Thoracic aorta (tissue), 2 donors: Measurements from ENCODE around the gene FAM170B. TPM values are rescaled to one million over a fixed set of nuclear protein-coding genes. Genes with fewer than 3 reads are reported as not detected.

Source experiments
- ATAC-seq: fragments of 150-250 bp; one replicate; pipeline ENCODE4 v1.8.0; 2017; ENCODE audit warnings: low read depth; ENCODE audit not compliant: insufficient number of reproducible peaks, low FRiP score
- DNase-seq: peaks from one replicate; pipeline ENCODE4 v3.0.0-alpha.2; 2020; ENCODE audit warnings: low spot score
- H3K27ac ChIP-seq, 2 donors: fragments of 200-600 bp; sonication (generic); 1 replicate in 1 of 2; 2 replicates in 1 of 2; pipeline ENCODE4 v1.5.1; 2016; ENCODE audit warnings: mild to moderate bottlenecking in 2 of 2, moderate library complexity in 2 of 2
- H3K27me3 ChIP-seq: fragments of 200-600 bp; sonication (generic); replicated peaks from 2 replicates; pipeline ENCODE4 v1.6.0; 2016; ENCODE audit warnings: mild to moderate bottlenecking; ENCODE audit not compliant: insufficient read depth
- H3K36me3 ChIP-seq: fragments of 200-600 bp; sonication (generic); one replicate; pipeline ENCODE4 v1.5.1; 2016
- H3K4me1 ChIP-seq, 2 donors: fragments of 200-600 bp; sonication (generic); 1 replicate in 1 of 2; 2 replicates in 1 of 2; pipeline versions ENCODE4 v1.5.1 to v1.6.0; 2016; ENCODE audit warnings: low read depth in 2 of 2, mild to moderate bottlenecking in 1 of 2; ENCODE audit not compliant: control insufficient read depth in 1 of 2
- H3K4me3 ChIP-seq: fragments of 200-600 bp; sonication (generic); 2 replicates; pipeline ENCODE4 v1.5.1; 2016; ENCODE audit warnings: mild to moderate bottlenecking
- H3K9me3 ChIP-seq: fragments of 200-600 bp; sonication (generic); 2 replicates; pipeline ENCODE4 v1.5.1; 2016
- total RNA-seq, 2 donors: library from RNA; depleted of rRNA; stranded (reverse); fragments of >200 nt; gene quantifications; one replicate each; pipeline versions ENCODE4 v1.1.0 to v1.2.3, GENCODE V29; 2016
- TF ChIP-seq, protein P1 (sequence below): fragments of 200-600 bp; sonication (generic); IDR thresholded peaks from one replicate; pipeline ENCODE4 v1.5.1; 2019; ENCODE audit warnings: antibody characterized with exemption

The FAM170B gene
- total RNA-seq, 2 donors from 2014 or later = not detected

DNA sequence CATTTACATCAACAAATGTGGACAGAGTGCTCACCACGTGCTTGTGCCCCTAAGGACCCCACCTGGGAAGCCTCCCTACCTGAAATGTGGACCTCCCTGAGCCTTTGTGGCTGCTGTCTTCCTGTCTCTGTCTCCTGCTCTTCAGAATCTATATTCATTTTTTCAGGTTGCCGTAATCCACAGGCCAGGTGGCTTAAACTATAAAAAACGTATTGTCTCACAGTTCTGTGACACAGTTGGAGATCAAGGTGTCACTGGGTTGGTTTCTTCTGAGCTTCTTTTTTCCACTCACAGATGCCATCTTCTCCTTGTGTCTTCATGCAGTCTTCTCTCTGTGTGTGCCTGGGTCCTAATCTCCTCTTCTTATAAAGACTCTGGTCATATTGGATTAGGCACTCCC is 12.9 kb downstream of the FAM170B start:
- TF ChIP-seq, protein P1, sequence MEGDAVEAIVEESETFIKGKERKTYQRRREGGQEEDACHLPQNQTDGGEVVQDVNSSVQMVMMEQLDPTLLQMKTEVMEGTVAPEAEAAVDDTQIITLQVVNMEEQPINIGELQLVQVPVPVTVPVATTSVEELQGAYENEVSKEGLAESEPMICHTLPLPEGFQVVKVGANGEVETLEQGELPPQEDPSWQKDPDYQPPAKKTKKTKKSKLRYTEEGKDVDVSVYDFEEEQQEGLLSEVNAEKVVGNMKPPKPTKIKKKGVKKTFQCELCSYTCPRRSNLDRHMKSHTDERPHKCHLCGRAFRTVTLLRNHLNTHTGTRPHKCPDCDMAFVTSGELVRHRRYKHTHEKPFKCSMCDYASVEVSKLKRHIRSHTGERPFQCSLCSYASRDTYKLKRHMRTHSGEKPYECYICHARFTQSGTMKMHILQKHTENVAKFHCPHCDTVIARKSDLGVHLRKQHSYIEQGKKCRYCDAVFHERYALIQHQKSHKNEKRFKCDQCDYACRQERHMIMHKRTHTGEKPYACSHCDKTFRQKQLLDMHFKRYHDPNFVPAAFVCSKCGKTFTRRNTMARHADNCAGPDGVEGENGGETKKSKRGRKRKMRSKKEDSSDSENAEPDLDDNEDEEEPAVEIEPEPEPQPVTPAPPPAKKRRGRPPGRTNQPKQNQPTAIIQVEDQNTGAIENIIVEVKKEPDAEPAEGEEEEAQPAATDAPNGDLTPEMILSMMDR = no peak
- ATAC-seq = no peak
- DNase-seq = no peak
- H3K27ac ChIP-seq = no peak overlapping the region
- H3K4me3 ChIP-seq = no peak overlapping the region
- peaks cover 0 to 8% of the 10 kb centered on the region in 2 donors for H3K4me1 ChIP-seq
- no peaks in the 10 kb centered on the region for H3K9me3 ChIP-seq
- H3K27me3 ChIP-seq = no peaks in the 10 kb centered on the region
- no peaks in the 10 kb centered on the region for H3K36me3 ChIP-seq

DNA sequence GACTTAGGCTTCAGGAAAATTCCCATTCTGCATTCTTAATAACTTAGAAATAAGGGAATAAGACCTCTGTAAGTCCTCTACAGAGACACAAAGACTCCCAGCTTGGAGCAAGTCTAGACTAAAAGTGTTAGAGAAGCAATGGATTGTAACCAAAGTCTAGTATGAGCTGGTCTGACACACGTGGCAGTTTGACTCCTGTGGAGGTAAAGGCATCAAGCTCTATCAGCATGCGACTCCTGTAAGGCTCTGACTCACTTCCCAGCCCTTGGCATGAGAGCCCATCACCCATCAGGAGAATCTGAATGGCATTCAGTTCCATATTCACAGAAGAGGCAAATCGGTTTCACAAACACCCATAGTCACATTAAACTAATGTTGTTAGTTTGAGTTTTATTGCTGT is 14.1 kb downstream of the FAM170B start:
- TF ChIP-seq, protein P1 = no peak
- DNase-seq = no peak
- Histone ChIP-seq H3K4me1 (peaks cover 0 to 8% of the 10 kb centered on the region in 2 donors), H3K9me3 (no peaks in the 10 kb centered on the region), H3K27me3 (no peaks in the 10 kb centered on the region), H3K27ac (no peak overlapping the region), H3K36me3 (no peaks in the 10 kb centered on the region), H3K4me3 (no peak overlapping the region)
- no peak for ATAC-seq

DNA sequence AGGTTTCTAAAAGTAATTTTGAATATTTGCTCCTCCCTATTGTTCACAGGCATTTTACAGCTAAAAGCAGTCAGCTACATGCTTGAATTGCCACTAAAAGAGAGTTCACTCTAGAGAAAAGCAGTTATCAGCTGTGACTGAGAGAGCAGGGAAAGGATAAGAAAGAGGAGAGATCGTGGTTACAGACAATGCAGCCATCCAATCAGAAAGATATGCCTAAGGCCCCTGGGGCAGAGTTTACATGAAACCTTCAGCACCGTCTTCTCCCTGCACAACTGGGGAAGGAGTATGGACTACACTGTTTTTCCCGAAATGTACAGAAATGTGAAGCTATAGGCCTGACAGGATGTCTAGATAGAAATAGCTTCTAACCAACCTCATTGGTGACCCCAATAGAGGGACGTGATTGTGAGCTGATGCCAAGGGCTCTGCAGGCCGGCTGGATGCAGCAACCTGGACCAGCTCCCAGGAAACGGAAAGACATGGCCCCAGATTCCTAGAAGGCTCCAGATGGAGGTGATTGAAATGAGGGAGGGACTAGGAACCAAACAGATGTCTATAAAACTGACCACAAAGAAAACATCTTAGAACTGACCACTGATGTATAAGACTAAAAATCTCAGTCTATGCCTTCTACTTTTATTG is 15.3 kb downstream of the FAM170B start:
- DNase-seq (no peak), ATAC-seq (no peak)
- Histone ChIP-seq H3K27ac (no peak overlapping the region), H3K4me1 (peaks cover under 1 to 17% of the 10 kb centered on the region in 2 donors), H3K4me3 (no peak overlapping the region), H3K9me3 (no peaks in the 10 kb centered on the region), H3K27me3 (no peaks in the 10 kb centered on the region), H3K36me3 (no peaks in the 10 kb centered on the region)
- TF ChIP-seq, protein P1 = no peak

DNA sequence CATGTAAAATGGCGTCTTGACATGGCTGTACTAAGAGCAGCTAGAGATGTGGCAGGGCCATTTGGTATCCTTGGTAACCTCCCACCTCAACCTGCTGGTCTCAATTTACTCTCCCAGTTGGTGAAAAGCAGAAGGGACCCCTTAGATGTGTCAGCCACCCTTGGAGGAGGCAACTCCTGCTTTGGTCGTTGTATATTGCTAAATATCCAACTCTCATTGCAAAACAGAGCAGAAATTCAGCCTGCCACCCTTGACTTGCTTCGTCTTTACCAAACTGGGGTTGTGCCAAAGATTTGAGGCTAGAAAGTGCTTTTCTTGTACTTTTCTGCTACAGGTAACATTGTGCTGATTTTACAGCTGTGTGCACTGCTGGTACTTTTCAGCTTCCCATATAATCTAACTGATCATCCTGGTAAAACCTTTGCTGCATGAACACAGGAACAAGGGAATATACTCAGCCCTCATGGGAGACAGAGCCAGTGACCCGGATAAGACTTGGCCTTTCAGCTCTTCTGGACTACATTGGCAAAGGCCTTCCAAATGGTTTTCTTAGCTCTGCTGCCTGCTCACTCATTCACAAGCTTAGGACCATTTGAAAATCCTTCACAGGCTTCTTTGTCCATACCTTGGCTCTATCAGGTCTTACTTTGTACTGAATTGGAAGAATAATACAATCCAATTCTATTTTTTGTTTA is 16.3 kb downstream of the FAM170B start:
- DNase-seq = no peak
- Histone ChIP-seq H3K27me3 (no peaks in the 10 kb centered on the region), H3K36me3 (no peaks in the 10 kb centered on the region), H3K27ac (no peak overlapping the region), H3K4me1 (peaks cover 6 to 28% of the 10 kb centered on the region in 2 donors), H3K4me3 (no peak overlapping the region), H3K9me3 (no peaks in the 10 kb centered on the region)
- TF ChIP-seq, protein P1 = no peak
- ATAC-seq = no peak

DNA sequence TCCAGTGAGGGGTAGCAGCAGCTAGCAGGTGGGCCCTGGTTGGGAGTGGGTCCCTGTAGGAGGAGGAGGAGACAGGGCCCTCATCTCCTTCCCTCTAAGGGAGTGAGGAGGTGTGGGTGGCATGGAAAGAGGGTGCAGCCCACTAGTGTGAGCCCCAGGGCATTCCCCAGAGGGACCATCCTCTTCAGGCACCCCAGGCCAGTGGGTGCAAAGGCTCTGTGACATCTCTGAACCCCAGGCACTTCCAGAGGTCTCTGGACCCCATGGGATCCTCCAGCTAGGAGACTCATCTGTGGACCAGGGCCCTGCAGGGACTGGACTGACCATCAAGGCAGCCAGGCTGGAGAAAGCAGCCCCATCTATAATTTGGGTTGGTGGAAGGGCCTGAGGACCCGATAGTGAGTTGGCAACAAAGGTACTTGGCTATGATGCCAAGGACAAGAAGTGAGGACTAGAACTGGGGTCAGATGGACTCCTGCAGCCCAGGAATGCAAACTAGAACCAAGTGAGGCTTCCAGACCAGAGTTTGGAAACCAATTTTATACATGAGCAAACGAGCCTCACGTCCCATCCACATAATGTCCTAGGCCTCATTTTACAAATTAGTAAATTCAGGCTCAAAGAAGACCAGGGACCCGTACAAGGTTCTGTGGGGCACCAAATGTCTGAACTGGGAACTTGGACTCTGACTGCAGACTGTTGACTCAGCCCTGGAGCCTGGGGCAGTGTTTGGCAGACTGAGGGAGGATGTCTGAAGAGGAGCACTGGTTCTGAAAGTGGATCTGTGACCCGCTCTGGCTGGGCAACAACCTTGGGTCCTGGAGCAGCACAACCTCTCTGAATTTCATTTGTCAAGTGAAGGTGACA is 17.1 kb downstream of the FAM170B start:
- DNase-seq (no peak), ATAC-seq (no peak)
- Histone ChIP-seq H3K36me3 (no peaks in the 10 kb centered on the region), H3K9me3 (no peaks in the 10 kb centered on the region), H3K27ac (peak overlapping the region in 1 of 2 donors; percentile 20), H3K4me1 (peaks cover 14 to 35% of the 10 kb centered on the region in 2 donors), H3K27me3 (no peaks in the 10 kb centered on the region), H3K4me3 (no peak overlapping the region)
- TF ChIP-seq, protein P1 = no peak
